ENCODE data around the gene KCNA5.

The KCNA5 gene

DNA sequence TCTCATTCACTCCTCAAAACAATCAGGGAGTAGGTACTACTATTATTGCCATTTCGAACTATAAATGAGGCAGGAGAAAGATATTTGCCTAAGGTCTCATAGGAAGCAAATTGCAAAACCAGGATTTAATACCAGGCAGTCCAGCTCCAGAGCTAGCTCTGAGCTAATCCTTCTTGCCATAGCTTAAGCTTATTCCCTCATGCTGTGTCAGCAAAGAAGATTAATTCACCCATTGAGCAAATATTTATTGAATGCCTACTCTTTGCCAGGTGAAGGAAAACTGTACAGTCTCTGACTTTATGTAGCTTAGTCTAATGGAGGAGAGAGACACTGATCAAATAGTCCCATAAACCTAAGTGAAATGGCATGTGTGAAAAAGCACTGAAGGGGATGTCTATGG, 19.5 kb downstream of the KCNA5 start:
- in situ Hi-C loops (cut with MboI; ENCODE audit: low sequenced_read_pairs) = no loop called here

GRCh38 chr12:5064913-5065490, 21.3 kb downstream of the KCNA5 start:
- in situ Hi-C loops (cut with MboI; ENCODE audit: low sequenced_read_pairs) = no loop called here

GRCh38 chr12:5066251-5066650, 22.6 kb downstream of the KCNA5 start:
- in situ Hi-C loops (cut with MboI; ENCODE audit: low sequenced_read_pairs) = no loop called here

DNA sequence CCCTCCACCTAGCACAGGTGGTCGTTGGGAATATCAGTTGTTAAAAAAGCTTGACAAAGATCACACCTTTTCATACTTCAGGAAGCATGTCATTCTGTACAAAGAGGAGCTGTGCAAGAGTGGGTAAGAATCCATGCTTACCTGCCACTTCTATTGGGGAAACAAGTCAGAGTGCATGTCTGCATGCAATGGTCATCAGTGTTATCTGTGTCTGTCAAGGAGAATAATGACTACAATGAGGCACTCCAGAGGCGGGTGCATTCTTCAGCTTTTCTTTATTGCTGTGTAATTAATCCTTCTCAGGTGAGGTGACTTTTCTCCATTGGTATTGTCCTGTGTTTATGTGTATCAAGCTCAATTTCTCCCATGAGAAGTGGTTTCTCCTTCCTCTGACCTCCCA, 24.4 kb downstream of the KCNA5 start:
- in situ Hi-C loops (cut with MboI; ENCODE audit: low sequenced_read_pairs) = no loop called here

GRCh38 chr12:5068619-5069018, 24.9 kb downstream of the KCNA5 start:
- in situ Hi-C loops (cut with MboI; ENCODE audit: low sequenced_read_pairs) = no loop called here

DNA sequence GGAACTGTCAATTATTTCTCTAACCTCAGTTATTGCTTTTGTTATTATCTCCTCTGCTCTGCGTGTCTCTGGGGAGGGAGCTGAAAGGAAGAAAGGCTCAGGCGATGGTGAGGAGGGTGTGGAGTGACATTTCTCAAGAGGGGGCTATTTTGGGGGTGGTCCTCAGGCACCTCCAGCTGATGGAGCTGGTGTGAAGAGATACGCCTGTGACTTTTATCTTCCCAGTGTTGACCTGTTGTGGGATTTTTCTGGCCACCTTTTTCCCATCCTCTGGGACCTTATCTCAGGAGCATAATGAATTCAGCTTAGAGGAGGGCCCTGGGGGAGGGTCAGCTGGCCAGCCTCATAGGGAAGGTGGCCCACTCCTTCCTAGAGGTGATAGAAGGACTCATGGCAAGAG, 26.4 kb downstream of the KCNA5 start:
- in situ Hi-C loops (cut with MboI; ENCODE audit: low sequenced_read_pairs) = no loop called here

GRCh38 chr12:5071496-5071895, 27.8 kb downstream of the KCNA5 start:
- in situ Hi-C loops (cut with MboI; ENCODE audit: low sequenced_read_pairs) = no loop called here

DNA sequence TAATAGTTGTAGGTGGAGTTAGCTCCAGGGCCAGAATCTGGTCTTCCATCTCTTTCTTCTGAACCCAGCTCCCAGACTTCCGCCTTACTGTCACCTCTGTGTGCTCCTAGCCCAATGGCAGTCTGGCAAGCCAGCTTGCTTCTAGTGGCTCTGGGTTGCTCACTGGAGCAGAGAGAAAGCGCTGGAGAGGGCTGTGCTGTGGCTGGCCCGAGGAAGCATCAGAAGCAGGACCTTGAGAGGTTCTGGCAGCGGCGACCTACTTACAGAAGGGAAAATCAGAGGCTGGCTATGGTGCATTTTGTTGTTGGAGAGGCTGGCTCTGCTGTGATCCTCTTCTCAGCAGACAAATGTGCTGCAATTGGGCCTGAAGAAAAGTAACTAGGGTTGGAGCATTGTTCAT, 28.6 kb downstream of the KCNA5 start:
- in situ Hi-C loops (cut with MboI; ENCODE audit: low sequenced_read_pairs) = no loop called here

GRCh38 chr12:5073054-5073453, 29.4 kb downstream of the KCNA5 start:
- in situ Hi-C loops (cut with MboI; ENCODE audit: low sequenced_read_pairs) = no loop called here

- in situ Hi-C loops (cut with MboI; ENCODE audit: low sequenced_read_pairs) = no loop called here
Measured at GRCh38 chr12:5073853-5074252, 30.2 kb downstream of the KCNA5 start.

DNA sequence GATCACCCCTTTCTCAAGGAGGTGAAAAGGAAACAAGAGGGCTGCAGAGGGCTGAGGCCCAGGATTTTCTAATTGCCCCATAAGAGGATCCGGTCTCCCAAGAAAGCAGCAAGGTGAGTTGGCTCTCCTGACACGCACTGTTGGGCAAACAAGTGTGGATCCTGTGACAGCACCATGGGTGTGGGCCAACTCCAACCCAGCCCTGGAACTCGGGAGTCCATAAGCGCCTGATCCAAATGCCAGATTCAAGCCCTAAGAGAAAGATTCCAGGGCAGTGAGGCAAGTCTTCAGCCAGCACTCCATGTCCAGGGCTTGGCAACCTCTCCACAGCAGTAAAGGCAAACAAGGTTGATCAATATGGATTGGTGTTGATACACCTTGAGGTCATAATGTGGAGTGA, 33.1 kb downstream of the KCNA5 start:
- in situ Hi-C loops (cut with MboI; ENCODE audit: low sequenced_read_pairs) = no loop called here

DNA sequence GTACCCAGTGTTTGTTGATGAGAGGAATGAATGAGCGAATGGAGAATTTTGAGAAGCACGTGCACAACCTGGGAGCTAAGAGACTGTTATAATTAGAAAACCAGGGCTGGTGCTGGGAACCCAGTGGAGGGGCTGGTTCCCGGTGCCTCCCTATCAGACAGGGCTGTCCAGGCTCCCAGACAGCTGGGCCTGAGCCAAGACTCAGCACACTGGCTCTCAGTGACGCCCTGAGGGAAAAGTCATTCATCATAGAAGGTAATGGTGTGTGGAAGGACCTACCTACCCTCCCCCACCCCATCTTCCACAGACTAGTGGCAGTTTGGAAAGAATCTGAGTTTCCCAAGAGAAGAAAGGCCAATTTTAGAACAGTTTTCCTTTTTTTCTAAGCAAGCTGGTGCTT, 34.7 kb downstream of the KCNA5 start:
- in situ Hi-C loops (cut with MboI; ENCODE audit: low sequenced_read_pairs) = no loop called here

- in situ Hi-C loops (cut with MboI; ENCODE audit: low sequenced_read_pairs) = no loop called here
Measured at GRCh38 chr12:5081016-5081415, 37.3 kb downstream of the KCNA5 start.

GRCh38 chr12:5083955-5084849, 40.5 kb downstream of the KCNA5 start:
- in situ Hi-C loops (cut with MboI; ENCODE audit: low sequenced_read_pairs) = no loop called here

GRCh38 chr12:5085896-5086295, 42.2 kb downstream of the KCNA5 start:
- in situ Hi-C loops (cut with MboI; ENCODE audit: low sequenced_read_pairs) = no loop called here

DNA sequence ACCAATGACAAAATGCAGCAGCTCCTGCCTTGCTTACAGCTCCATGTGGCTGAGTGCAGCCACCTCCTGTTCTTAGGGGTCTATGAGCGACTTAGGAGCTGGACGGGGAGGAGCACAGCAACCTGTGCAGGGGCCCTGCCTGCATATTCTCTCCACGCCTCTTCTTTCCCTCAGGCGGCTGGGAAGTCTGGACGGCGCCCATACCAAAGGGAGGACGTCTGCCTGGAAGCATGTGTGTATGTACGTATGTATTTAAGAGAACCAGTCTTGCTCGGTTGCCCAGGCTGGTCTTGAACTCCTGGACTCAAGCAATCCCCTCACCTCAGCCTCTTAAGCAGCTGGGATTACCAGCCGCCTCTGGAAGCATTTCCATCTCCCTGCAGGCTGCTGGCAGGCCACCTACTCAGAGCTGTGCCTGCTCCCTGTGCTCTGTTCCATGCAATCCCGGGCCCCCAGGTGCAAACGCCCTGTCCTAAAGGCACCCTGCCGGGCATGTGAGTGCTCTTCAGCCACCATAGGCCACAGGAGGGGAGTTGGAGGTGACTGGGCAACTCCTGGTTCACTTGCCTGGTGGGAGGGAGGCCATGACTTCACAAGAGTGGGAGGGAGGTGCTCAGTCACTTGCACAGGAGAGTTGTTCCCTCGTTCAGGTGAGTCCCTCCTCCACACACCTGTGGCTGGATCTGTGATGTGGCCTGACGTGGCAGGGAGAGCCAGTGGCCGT, 44.3 kb downstream of the KCNA5 start:
- in situ Hi-C loops (cut with MboI; ENCODE audit: low sequenced_read_pairs) = no loop called here

GRCh38 chr12:5088586-5089264, 45.0 kb downstream of the KCNA5 start:
- in situ Hi-C loops (cut with MboI; ENCODE audit: low sequenced_read_pairs) = no loop called here

GRCh38 chr12:5094551-5094950, 50.9 kb downstream of the KCNA5 start:
- in situ Hi-C loops (cut with MboI; ENCODE audit: low sequenced_read_pairs) = no loop called here

DNA sequence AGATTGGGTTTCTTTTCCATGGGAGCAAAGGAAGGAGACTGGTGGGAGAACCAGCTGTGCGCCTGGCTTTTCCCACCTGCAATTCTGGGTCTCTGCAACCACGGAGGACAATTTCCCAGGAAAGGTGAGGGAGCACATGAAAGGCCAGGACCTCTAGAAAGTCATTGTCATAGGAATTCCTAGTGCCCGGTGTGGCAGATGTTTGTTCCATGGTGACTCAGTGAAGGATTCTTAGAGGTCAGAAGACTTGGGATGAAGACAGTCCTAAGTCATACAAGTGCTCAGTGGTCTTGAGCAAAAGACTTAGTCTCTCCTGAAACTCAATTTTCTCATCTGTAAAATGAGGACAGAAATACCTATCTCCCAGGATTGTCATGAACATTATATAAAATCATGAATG, 51.3 kb downstream of the KCNA5 start:
- in situ Hi-C loops (cut with MboI; ENCODE audit: low sequenced_read_pairs) = no loop called here
